Measurements from ENCODE around the gene SERPINA4.

SERPINA4 gene

GRCh38 chr14:94615823-94616570 is 54.8 kb downstream of the SERPINA4 start:
- no peak for DNase-seq (ENCODE audit: low read depth)

- no peak for DNase-seq (ENCODE audit: low read depth)
Observed at GRCh38 chr14:94617366-94617941, 56.2 kb downstream of the SERPINA4 start.

GRCh38 chr14:94617988-94618822 is 57.0 kb downstream of the SERPINA4 start:
- no peak for DNase-seq (ENCODE audit: low read depth)

- no peak for DNase-seq (ENCODE audit: low read depth)
Observed at GRCh38 chr14:94619297-94619696, 58.1 kb downstream of the SERPINA4 start.

All from stromal cell of bone marrow (primary cell).